SK-N-SH (cell line): ENCODE results near the gene GRB10. TPM values are rescaled to one million over a fixed set of nuclear protein-coding genes. Genes with fewer than 3 reads are reported as not detected.

Source experiments
- CTCF ChIA-PET: fragments of 300-600, 350-600 bp; formaldehyde crosslinking; extraction: SDS; loops from one replicate; lab custom pipeline; 2021; lab: Yijun Ruan, JAX
- POLR2A ChIA-PET: fragments of 350-600 bp; sonication (Branson Sonifier 250); formaldehyde crosslinking; extraction: SDS; loops from one replicate; lab custom pipeline; 2020; ENCODE audit warnings: antibody characterized with exemption, inconsistent platforms; lab: Yijun Ruan, JAX
- DNase-seq: peaks from one replicate; pipeline ENCODE4 v3.0.0; 2012
- H2AFZ ChIP-seq: fragments of 200-600 bp; sonication (generic); 2 replicates; pipeline ENCODE4 v1.8.1; 2016; ENCODE audit warnings: antibody characterized with exemption, mild to moderate bottlenecking, low read depth
- H3F3A ChIP-seq: fragments of 200-600 bp; sonication (generic); replicated peaks from 2 replicates; pipeline ENCODE3; 2016; ENCODE audit warnings: antibody characterized with exemption, mild to moderate bottlenecking; ENCODE audit not compliant: insufficient read depth
- H3K27ac ChIP-seq, 2 experiments: fragments of 200-500 bp in 1 of 2; fragments of 200-600 bp in 1 of 2; sonication (Bioruptor generic) in 1 of 2; sonication (generic), shearing (Covaris generic) in 1 of 2; 2 replicates each; pipeline versions ENCODE4 v1.5.1 to v1.6.1; 2014 to 2016; ENCODE audit warnings: low read depth in 2 of 2, inconsistent platforms in 1 of 2, low read length in 1 of 2, mild to moderate bottlenecking in 1 of 2, mixed read lengths in 1 of 2
- H3K27me3 ChIP-seq: fragments of 200-600 bp; sonication (generic), shearing (Covaris generic); 2 replicates; pipeline ENCODE4 v1.6.1; 2016; ENCODE audit warnings: mixed run types; ENCODE audit not compliant: insufficient read depth
- H3K36me3 ChIP-seq, 2 experiments: fragments of 200-500 bp in 1 of 2; fragments of 200-600 bp in 1 of 2; sonication (Bioruptor generic) in 1 of 2; sonication (generic) in 1 of 2; replicated peaks in 1 of 2; 2 replicates each; pipeline versions ENCODE3 to v1.5.1; 2014 to 2016; ENCODE audit warnings: low read length in 1 of 2, mild to moderate bottlenecking in 1 of 2; ENCODE audit not compliant: insufficient read depth in 2 of 2, control insufficient read depth in 1 of 2
- H3K4me1 ChIP-seq, 2 experiments: fragments of 200-500 bp in 1 of 2; fragments of 200-600 bp in 1 of 2; sonication (Bioruptor generic) in 1 of 2; sonication (generic), shearing (Covaris generic) in 1 of 2; 2 replicates each; pipeline versions ENCODE4 v1.5.1 to v1.6.1; 2014 to 2016; ENCODE audit warnings: low read depth in 1 of 2, low read length in 1 of 2, mixed run types in 1 of 2; ENCODE audit not compliant: insufficient read depth in 2 of 2, control insufficient read depth in 1 of 2
- H3K4me2 ChIP-seq: fragments of 200-600 bp; sonication (generic), shearing (Covaris generic); 2 replicates; pipeline ENCODE4 v1.6.1; 2017; ENCODE audit warnings: mixed run types
- H3K4me3 ChIP-seq, 2 experiments: fragments of 200-500 bp in 1 of 2; fragments of 200-600 bp in 1 of 2; sonication (Bioruptor generic) in 1 of 2; sonication (generic), shearing (Covaris generic) in 1 of 2; 2 replicates each; pipeline versions ENCODE4 v1.5.1 to v1.8.1; 2014 to 2016; ENCODE audit warnings: low read depth in 2 of 2, inconsistent platforms in 1 of 2, low read length in 1 of 2, mild to moderate bottlenecking in 1 of 2, mixed read lengths in 1 of 2, moderate library complexity in 1 of 2
- H3K79me2 ChIP-seq: fragments of 200-600 bp; sonication (generic); 2 replicates; pipeline ENCODE4 v1.8.1; 2017; ENCODE audit warnings: mild to moderate bottlenecking; ENCODE audit not compliant: insufficient read depth
- H3K9ac ChIP-seq: fragments of 200-600 bp; sonication (generic); 2 replicates; pipeline ENCODE4 v1.6.1; 2017; ENCODE audit warnings: mixed run types
- H3K9me2 ChIP-seq: fragments of 200-600 bp; sonication (generic); 2 replicates; pipeline ENCODE4 v1.6.1; 2017; ENCODE audit warnings: mixed run types
- H3K9me3 ChIP-seq: fragments of 200-600 bp; sonication (generic); 2 replicates; pipeline ENCODE4 v1.6.1; 2017; ENCODE audit warnings: mixed run types, mild to moderate bottlenecking, moderate library complexity
- H4K20me1 ChIP-seq: fragments of 200-600 bp; sonication (generic); 2 replicates; pipeline ENCODE4 v1.6.1; 2017; ENCODE audit warnings: mild to moderate bottlenecking, mixed run types; ENCODE audit not compliant: insufficient read depth
- CHD2 ChIP-seq: fragments of 150-350 bp; IDR thresholded peaks from 2 replicates; pipeline ENCODE4 v1.6.1; 2018; ENCODE audit warnings: low read length; ENCODE audit not compliant: partially characterized antibody
- EP300 ChIP-seq, 2 experiments: IDR thresholded peaks; 2 replicates each; pipeline versions ENCODE4 v1.4.0 to v1.6.1; 2012; ENCODE audit warnings: borderline replicate concordance in 1 of 2, low read depth in 1 of 2, low read length in 1 of 2
- EZH2phosphoT487 ChIP-seq: fragments of 200-600 bp; sonication (generic); IDR thresholded peaks from 2 replicates; pipeline ENCODE4 v1.6.1; 2017; ENCODE audit warnings: low read depth, mixed run types, mild to moderate bottlenecking, antibody characterized with exemption, moderate library complexity, borderline replicate concordance
- FOSL2 ChIP-seq: IDR thresholded peaks from 2 replicates; pipeline ENCODE4 v1.4.0; 2012; ENCODE audit warnings: low read depth, mild to moderate bottlenecking, moderate library complexity, borderline replicate concordance
- GATA2 ChIP-seq: sonication (generic); formaldehyde crosslinking; IDR thresholded peaks from 2 replicates; pipeline ENCODE4 v1.5.0; 2020; ENCODE audit warnings: mild to moderate bottlenecking, missing genetic modification reagents
- POLR2AphosphoS5 ChIP-seq: IDR thresholded peaks from 2 replicates; pipeline ENCODE4 v1.6.1; 2012; ENCODE audit warnings: low read depth, low read length
- RAD21 ChIP-seq: IDR thresholded peaks from 2 replicates; pipeline ENCODE4 v1.6.1; 2012; ENCODE audit warnings: mild to moderate bottlenecking, low read length
- RCOR1 ChIP-seq: fragments of 150-350 bp; IDR thresholded peaks from 2 replicates; pipeline ENCODE4 v1.6.1; 2017; ENCODE audit warnings: antibody characterized with exemption, low read length
- REST ChIP-seq: IDR thresholded peaks from 2 replicates; pipeline ENCODE4 v1.6.1; 2012; ENCODE audit warnings: mild to moderate bottlenecking, low read depth, low read length, moderate library complexity
- RFX5 ChIP-seq: IDR thresholded peaks from 2 replicates; pipeline ENCODE4 v1.6.1; 2012; ENCODE audit warnings: mild to moderate bottlenecking, improper control_type of control experiment, low read length
- SIN3A ChIP-seq: IDR thresholded peaks from 2 replicates; pipeline ENCODE4 v1.6.1; 2012; ENCODE audit warnings: low read depth, mild to moderate bottlenecking, low read length, moderate library complexity, borderline replicate concordance
- TCF12 ChIP-seq: IDR thresholded peaks from 2 replicates; pipeline ENCODE4 v1.4.0; 2012
- TEAD4 ChIP-seq: IDR thresholded peaks from 2 replicates; pipeline ENCODE4 v1.4.0; 2012; ENCODE audit warnings: mild to moderate bottlenecking, borderline replicate concordance; ENCODE audit not compliant: insufficient read depth
- USF1 ChIP-seq: IDR thresholded peaks from 2 replicates; pipeline ENCODE4 v1.4.0; 2012; ENCODE audit warnings: low read depth, borderline replicate concordance
- YY1 ChIP-seq: IDR thresholded peaks from 2 replicates; pipeline ENCODE4 v1.4.0; 2012; ENCODE audit warnings: low read depth, mild to moderate bottlenecking
- WGBS: methylation state at CpG from one replicate; pipeline ENCODE4 v1.1.6; 2017; ENCODE audit warnings: low lambda C conversion rate; 5-methylcytosine and 5-hydroxymethylcytosine counted together
- polyA plus RNA-seq, 3 experiments: library from polyadenylated mRNA; depleted of rRNA; stranded (reverse); fragments of >200 nt; gene quantifications; 2 replicates each; pipeline ENCODE4 v1.2.3, GENCODE V29; 2012
- TF ChIP-seq, protein P1 (sequence below): IDR thresholded peaks from 2 replicates; pipeline ENCODE4 v1.4.0; 2012; ENCODE audit warnings: low read depth

GRB10 gene
- polyA plus RNA-seq, 1 of the 3 experiments (the other 2 are of a cell fraction): 5.1 TPM

- Histone ChIP-seq H3K36me3 (peaks cover 0 to 25% of the 10 kb centered on the region in 2 experiments), H3K27me3 (no peaks in the 10 kb centered on the region), H3F3A (peaks cover 4% of the 10 kb centered on the region), H3K27ac (no peak overlapping the region), H3K4me1 (no peaks in the 10 kb centered on the region), H4K20me1 (peaks cover 94% of the 10 kb centered on the region)
- no peak for TF ChIP-seq POLR2AphosphoS5
- no peak for TF ChIP-seq RFX5
- TF ChIP-seq REST: no peak
- TF ChIP-seq GATA2 (CRISPR knock-in tag): no peak
- TF ChIP-seq, all 33 proteins: peak for 0
- 17% methylated on average over 8 of the region's 9 CpGs for WGBS
- no peaks in the 10 kb centered on the region for H3K9me2 ChIP-seq
- POLR2A ChIA-PET: no interaction called here
- peaks cover 98% of the 10 kb centered on the region for H3K79me2 ChIP-seq
- DNase-seq: no peak
- H3K4me3 ChIP-seq: no peak overlapping the region
- no peak overlapping the region for H3K4me2 ChIP-seq
- no peak overlapping the region for H2AFZ ChIP-seq
- no peaks in the 10 kb centered on the region for H3K9me3 ChIP-seq
- no peak overlapping the region for H3K9ac ChIP-seq
- CTCF ChIA-PET: no interaction called here
Measured at GRCh38 chr7:50771120-50772002, 11.3 kb downstream of the GRB10 start.

DNA sequence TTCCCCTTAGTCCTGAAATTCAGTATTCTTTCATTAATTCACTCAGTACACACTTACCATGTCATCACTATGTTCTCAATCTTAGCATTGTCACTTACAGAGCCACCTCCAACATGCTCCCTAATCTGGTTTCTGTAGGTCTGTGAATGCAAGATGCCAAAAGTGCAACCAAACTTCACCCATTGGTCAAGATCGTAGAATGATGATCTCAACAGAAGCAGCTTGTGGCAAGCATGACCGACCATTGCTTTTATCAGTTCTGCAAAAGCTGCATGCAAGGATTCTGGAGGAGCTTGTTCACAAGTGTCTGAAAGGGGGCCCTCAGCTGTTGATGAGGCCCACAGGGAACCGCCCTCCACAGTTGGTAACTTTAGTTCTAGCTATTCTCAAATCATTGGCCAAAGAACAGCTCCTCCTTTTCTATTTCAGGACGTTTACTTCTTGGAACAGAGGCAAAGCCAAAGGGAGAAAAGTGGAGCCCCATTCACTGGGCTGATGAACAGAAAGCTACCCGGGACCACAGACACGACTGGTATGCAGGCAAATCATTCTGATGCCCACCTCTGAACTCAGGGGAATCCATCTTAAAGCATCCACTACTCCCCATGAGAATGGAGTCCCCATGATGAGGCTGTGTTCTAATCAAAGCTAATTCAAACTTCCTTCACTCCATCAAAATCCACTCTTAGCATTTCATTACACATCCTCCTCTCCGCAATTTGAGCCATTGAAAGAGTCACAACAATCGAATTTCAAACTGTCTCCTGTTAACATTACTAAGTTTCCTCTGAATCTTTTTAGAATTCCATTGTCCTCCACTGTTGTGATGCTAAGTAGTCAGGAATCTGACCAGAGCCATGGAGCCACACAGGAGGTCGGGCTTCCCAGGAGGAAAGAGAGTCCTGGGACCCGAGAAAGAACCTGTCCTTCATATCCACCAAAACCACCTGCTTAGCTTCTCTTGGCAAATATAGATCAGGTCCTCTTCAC is 13.9 kb downstream of the GRB10 start:
- no peaks in the 10 kb centered on the region for H3K9me2 ChIP-seq
- H3K4me1 ChIP-seq: no peaks in the 10 kb centered on the region
- ChIA-PET CTCF (interaction anchor here (1.2 to 1.6 kb wide), 3 partner anchors 11 to 392 kb away, joined by 3 to 6 read pairs (median 5); partner anchors contain the start of gene GRB10), POLR2A (no interaction called here)
- peak overlapping the region; percentile 33; the same call in 1 of the 2 replicates for H3K4me2 ChIP-seq
- H4K20me1 ChIP-seq: peaks cover 92% of the 10 kb centered on the region
- no peaks in the 10 kb centered on the region for H3K27me3 ChIP-seq
- no peak overlapping the region for H3K27ac ChIP-seq
- peaks cover 8% of the 10 kb centered on the region for H3F3A ChIP-seq
- WGBS: 25% methylated on average over 10 of the region's 10 CpGs
- H3K9me3 ChIP-seq: 0 out of 2 replicates have a peak, but pooled peaks cover 9% of the 10 kb centered on the region
- peaks cover 0 to 34% of the 10 kb centered on the region in 2 experiments for H3K36me3 ChIP-seq
- peaks cover 98% of the 10 kb centered on the region for H3K79me2 ChIP-seq
- peak overlapping the region in 1 of 2 experiments; percentile 3; a peak in 1 of 4 replicates for H3K4me3 ChIP-seq
- no peak overlapping the region for H3K9ac ChIP-seq
- DNase-seq: no peak
- no peak overlapping the region for H2AFZ ChIP-seq
- no peak for TF ChIP-seq FOSL2
- no peak for TF ChIP-seq RCOR1
- no peak for TF ChIP-seq SIN3A
- no peak for TF ChIP-seq TCF12
- no peak for TF ChIP-seq TEAD4
- no peak for TF ChIP-seq YY1
- no peak for TF ChIP-seq RAD21
- no peak for TF ChIP-seq USF1
- TF ChIP-seq, protein P1, sequence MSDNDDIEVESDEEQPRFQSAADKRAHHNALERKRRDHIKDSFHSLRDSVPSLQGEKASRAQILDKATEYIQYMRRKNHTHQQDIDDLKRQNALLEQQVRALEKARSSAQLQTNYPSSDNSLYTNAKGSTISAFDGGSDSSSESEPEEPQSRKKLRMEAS: no peak
- TF ChIP-seq CHD2: no peak
- no peak for TF ChIP-seq EP300 (IDR thresholded peaks at IDR 0.05; ENCODE audit: borderline replicate concordance in 1 of 2, low read depth in 1 of 2, low read length in 1 of 2)
- no peak for TF ChIP-seq EZH2phosphoT487
